Measurements from ENCODE around the gene IGFBP7.

- TF ChIP-seq SP1 (IDR thresholded peaks at IDR 0.05) (no peak), ARNT (IDR thresholded peaks at IDR 0.05) (no peak), HDGF (IDR thresholded peaks at IDR 0.05; ENCODE audit: borderline replicate concordance) (no peak), SUZ12 (IDR thresholded peaks at IDR 0.05) (no peak), L3MBTL2 (conservative IDR thresholded peaks at IDR 0.05) (no peak), NFRKB (IDR thresholded peaks at IDR 0.05) (no peak)
Measured at GRCh38 chr4:57114973-57115372, 4.8 kb upstream of the IGFBP7 start.
